Inferior parietal cortex (tissue), 1 donor: ENCODE data around the gene LRRTM3.
A peak's percentile ranks its signal among the peaks of the same experiment; 100 is the strongest.

Source experiments
- DNase-seq: peaks from one replicate; pipeline ENCODE4 v3.0.0-alpha.2; 2016; ENCODE audit errors: extremely low spot score

LRRTM3 gene

GRCh38 chr10:67017218-67017617, 91.4 kb downstream of the LRRTM3 start:
- DNase-seq, result no peak

GRCh38 chr10:67022099-67022498, 96.3 kb downstream of the LRRTM3 start:
- DNase-seq, result no peak

DNA sequence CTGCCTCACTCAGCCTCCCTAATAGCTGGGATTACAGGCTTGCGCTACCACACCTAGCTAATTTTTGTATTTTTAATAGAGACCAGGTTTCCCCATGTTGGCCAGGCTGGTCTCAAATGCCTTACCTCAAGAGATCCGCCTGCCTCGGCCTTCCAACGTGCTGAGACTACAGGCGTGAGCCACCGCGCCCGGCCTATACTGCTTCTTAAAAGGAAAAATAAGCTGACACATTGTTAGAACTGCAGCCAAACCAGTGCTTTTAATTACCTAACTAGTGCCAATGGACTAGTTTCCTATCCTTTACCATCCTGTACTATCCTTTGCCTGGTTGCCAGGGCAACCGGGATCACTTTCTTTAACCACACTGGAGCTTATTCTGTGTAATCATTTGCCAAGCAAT, 108.0 kb downstream of the LRRTM3 start:
- no peak for DNase-seq

DNA sequence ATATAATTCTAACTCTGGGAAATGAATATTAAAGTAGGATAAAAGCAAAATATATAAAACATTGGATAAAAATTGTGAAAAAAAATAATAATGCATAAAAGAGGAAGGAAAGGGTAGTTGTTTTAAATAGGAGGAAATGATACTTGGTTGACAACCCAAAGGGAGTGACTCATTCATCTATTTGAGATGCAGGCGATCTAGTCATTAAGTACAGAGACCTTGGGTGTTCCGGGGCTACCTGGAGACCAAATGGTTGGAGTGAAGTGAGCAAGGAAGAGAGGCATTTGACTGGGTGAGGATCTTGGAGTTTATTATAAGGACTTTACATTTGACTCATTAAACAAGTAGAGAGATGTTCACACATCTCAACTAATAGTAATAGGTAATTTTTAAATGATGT, 111.0 kb downstream of the LRRTM3 start:
- no peak for DNase-seq

DNA sequence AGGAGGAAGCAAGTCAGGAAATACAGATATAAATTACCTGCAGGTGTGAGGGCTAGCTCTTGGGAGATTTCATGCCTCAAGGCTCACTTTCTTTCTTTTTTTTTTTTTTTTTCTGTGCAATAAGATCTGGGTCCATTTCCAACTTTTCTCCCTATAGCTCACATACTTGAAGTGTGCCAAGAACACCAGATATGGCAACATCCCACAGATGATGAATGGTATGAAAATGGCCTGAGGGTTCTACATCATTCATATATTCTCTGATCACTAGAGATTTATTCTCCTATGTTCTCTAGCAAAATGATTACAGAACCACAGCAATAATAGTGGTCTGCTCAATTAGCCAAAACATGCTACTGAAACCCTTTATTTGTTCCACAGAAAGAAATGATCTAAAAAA, 117.2 kb downstream of the LRRTM3 start:
- DNase-seq, result peak; percentile 49

- DNase-seq, result no peak
These were observed 119.6 kb downstream of the LRRTM3 start for GRCh38 chr10:67045404-67045803.

- no peak for DNase-seq
These were observed 120.7 kb downstream of the LRRTM3 start for GRCh38 chr10:67046507-67046906.

GRCh38 chr10:67049988-67050387, 124.2 kb downstream of the LRRTM3 start:
- no peak for DNase-seq

GRCh38 chr10:67050415-67050814, 124.6 kb downstream of the LRRTM3 start:
- DNase-seq, result no peak

GRCh38 chr10:67072654-67073053, 146.8 kb downstream of the LRRTM3 start:
- no peak for DNase-seq

DNA sequence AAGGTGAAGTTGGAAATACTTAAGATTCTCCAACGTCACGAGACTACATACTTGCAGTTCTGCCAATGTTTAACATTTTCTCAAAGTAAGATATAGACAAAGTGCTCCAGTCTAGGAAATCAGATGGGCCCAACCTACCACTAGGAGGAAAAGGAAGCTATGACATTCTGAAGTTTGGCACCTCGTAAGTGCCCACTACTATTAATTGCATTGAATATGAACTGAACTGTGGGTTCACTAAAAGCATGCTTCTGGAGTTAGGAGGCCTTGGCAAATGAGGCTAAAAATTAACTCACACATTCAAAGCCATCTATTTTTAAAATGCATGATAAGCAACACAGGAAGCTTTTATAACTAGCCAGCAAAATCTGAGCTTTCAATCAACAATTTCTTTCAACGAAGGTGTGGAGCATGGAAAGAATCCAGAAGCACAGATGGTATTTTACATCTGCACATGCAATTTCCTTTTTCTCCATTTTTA, 149.7 kb downstream of the LRRTM3 start:
- DNase-seq, result no peak

DNA sequence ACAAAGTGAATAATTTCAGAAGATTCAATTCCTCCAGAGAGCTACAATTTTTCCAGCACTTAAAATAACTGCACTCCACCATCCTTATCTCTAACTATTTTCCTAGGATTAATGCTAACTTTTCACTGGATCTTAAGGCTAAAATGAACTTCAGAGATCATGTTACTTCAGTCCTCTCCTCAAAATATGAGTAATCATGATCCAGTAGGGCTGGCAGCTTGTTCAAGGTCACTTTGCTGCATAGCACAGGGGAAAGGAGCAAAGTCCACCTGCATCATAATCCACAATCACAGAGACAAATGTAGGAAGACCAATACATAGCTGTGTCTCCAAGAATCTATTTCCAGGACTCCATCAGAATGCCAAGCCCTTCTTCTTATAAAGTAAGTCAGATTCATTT, 150.3 kb downstream of the LRRTM3 start:
- no peak for DNase-seq

GRCh38 chr10:67077376-67077775, 151.5 kb downstream of the LRRTM3 start:
- no peak for DNase-seq

DNA sequence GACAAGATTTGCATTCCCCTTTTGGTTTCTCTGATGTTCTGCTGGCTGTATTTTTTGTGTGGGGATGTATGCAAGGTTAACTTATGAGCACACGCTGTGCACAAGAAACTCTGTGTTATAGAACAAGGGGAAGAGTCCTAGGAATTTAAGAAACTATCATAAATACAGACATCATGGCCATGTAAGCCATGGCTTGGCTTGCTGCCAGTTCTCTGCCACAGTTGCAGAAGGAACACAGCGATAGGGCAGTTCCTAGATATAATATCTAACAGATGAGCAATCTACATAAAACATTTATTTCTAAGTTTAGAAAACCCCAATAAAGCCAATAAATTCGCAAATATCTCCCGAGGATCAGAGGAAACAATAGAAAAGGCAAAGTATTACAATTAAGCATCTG, 153.3 kb downstream of the LRRTM3 start:
- no peak for DNase-seq

- no peak for DNase-seq
These were observed 160.7 kb downstream of the LRRTM3 start for GRCh38 chr10:67086327-67087134.

DNA sequence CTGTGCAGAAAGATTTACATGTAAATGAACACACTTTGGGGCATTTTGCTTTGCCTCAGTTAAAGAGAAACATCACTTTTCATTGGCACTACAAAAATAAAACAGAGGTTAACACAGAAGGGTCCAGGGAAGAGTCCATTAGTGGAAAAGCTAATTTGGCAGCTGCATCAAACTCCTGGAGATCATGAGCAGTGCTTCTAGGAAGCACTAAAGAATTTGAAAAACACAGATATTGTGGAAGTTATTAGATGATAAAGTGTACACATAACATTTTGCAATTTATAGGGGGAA, 161.2 kb downstream of the LRRTM3 start:
- DNase-seq, result no peak

DNA sequence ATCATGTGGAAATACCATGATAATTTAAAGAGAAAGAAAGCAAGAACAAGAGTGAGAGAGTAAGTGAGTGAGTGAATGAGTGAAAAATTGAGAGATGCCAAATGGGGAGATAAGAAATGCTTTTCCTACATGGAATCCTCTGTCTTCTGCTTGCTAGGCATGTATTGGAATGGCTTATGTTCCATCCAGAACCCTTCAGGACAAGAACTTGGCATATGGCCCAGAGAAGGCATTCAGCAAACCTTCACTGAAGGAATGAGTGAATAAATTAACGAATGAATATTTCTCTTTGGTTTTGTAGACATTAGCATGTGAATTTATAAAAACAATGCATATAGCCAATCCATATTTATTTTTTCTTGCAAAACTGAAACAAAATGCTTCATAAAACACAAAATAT, 162.2 kb downstream of the LRRTM3 start:
- no peak for DNase-seq

DNA sequence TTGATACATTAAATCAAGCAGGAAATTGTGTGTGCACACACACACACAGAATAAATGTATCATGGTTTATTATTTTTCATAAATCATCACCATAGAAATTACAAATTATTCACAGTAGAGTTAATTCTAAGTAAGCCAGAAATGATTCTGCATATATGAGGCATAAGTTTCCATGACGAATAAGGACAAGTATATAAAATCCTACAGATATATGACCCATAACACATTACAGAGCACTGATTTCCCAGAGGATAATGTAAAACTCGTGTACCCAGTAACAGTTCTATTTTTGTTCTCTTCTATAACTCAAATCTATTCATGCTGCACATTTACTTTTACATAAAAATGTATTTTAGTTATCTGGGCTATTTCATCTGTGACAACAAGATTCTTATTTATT, 169.7 kb downstream of the LRRTM3 start:
- DNase-seq, result no peak

GRCh38 chr10:67098461-67098860, 172.6 kb downstream of the LRRTM3 start:
- DNase-seq, result no peak

DNA sequence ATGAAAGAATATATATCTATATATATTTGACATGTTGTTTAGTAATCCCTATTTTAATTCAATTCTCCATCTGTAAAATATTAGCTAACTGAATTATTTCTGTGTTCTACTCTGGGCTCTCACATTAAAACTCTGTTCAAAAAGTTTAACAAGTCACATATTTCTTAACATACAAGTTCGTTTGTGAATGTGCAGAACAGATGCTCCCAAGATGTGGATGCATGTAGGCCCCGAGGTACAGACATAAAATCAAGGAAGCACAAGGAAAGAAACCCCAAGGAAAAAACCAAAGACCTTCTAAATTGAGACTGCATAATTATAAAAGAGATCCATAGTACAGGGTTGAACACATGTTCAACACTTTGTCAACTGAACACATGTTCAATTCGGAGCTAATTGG, 175.1 kb downstream of the LRRTM3 start:
- DNase-seq, result no peak

GRCh38 chr10:67107670-67108069, 181.8 kb downstream of the LRRTM3 start:
- DNase-seq, result no peak

GRCh38 chr10:67110286-67110685, 184.4 kb downstream of the LRRTM3 start:
- DNase-seq, result no peak

GRCh38 chr10:67112765-67113164, 186.9 kb downstream of the LRRTM3 start:
- no peak for DNase-seq

- DNase-seq, result no peak
These were observed 189.1 kb downstream of the LRRTM3 start for GRCh38 chr10:67114945-67115344.
